ENCODE data around the gene CC2D1B.

DNA sequence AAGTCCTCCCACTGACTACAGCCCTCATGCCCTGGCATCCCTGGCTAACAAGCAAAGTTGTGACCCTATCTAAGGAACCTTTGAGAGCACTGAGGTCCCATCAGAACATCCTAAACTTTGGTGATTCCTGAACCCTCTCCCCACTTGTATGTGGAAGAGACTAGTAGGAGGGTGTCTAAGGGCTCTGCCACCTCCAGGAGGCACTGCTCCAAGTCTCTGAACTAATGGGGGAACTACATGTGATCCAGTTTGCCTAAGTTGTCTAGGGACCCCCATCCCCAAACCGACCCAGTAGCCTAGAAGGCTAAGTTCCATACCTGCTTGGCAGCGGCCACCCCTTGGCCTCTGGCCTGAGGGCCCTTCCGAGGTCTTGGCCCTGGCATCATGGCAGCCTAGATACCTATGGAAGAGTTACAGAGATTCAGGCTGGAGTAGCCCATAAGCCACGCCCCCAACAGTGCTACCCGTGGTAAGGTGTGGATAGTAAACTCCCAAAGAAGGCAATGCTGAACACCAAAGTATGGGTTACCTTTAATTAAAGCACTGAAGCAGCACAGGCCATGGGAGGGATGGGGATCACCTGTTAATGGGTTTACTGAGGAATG, 1.7 kb downstream of the CC2D1B start:
- TF ChIP-seq SMC3 (conservative IDR thresholded peaks at IDR 0.05; ENCODE audit: poor library complexity) (no peak), POLR2AphosphoS5 (IDR thresholded peaks at IDR 0.05) (no peak)
- TF ChIP-seq, protein P1, sequence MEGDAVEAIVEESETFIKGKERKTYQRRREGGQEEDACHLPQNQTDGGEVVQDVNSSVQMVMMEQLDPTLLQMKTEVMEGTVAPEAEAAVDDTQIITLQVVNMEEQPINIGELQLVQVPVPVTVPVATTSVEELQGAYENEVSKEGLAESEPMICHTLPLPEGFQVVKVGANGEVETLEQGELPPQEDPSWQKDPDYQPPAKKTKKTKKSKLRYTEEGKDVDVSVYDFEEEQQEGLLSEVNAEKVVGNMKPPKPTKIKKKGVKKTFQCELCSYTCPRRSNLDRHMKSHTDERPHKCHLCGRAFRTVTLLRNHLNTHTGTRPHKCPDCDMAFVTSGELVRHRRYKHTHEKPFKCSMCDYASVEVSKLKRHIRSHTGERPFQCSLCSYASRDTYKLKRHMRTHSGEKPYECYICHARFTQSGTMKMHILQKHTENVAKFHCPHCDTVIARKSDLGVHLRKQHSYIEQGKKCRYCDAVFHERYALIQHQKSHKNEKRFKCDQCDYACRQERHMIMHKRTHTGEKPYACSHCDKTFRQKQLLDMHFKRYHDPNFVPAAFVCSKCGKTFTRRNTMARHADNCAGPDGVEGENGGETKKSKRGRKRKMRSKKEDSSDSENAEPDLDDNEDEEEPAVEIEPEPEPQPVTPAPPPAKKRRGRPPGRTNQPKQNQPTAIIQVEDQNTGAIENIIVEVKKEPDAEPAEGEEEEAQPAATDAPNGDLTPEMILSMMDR (IDR thresholded peaks at IDR 0.05; ENCODE audit: poor library complexity, severe bottlenecking): no peak

Data from neural cell (in vitro differentiated cells).